Cardiac fibroblast (primary cell): ENCODE measurements around the gene TUBB4B.
A peak's percentile ranks its signal among the peaks of the same experiment; 100 is the strongest.

Experiments used
- DNase-seq, 2 donors: peaks; one replicate each; pipeline versions ENCODE4 v3.0.0 to v3.0.0-alpha.2; 2010; ENCODE audit warnings: low read depth in 2 of 2
- H3K4me3 ChIP-seq, 2 donors: replicated peaks in 1 of 2; 1 replicate in 1 of 2; 2 replicates in 1 of 2; pipeline ENCODE4 v1.5.1; 2011; ENCODE audit warnings: low read depth in 2 of 2, low read length in 2 of 2, mild to moderate bottlenecking in 2 of 2, moderate library complexity in 1 of 2
- CTCF ChIP-seq: IDR thresholded peaks from one replicate; pipeline ENCODE4 v1.5.1; 2011; ENCODE audit warnings: low read depth, mild to moderate bottlenecking, low read length, inconsistent platforms

The TUBB4B gene

GRCh38 chr9:137277329-137278041, 36.4 kb downstream of the TUBB4B start, which contains the start of gene TOR4A:
TSS of gene TOR4A (plus strand) at chr9:137277726. CDS start at chr9:137278690, 964 bp downstream.
- DNase-seq = peak; percentile 92 to 94
- no peak for TF ChIP-seq CTCF
- peak within 1 kb of the TSS; percentile 61 to 64 for H3K4me3 ChIP-seq

GRCh38 chr9:137278061-137278701, 37.1 kb downstream of the TUBB4B start:
- TF ChIP-seq CTCF = no peak
- H3K4me3 ChIP-seq = peak overlapping the region; percentile 61 to 64
- peak in 1 of 2 donors; percentile 38 for DNase-seq

- no peak for TF ChIP-seq CTCF
- peak overlapping the region; percentile 61 to 64 for H3K4me3 ChIP-seq
- no peak for DNase-seq
Observed at GRCh38 chr9:137278721-137279711, 37.9 kb downstream of the TUBB4B start.

GRCh38 chr9:137279741-137280473, 38.8 kb downstream of the TUBB4B start:
- DNase-seq = no peak
- no peak for TF ChIP-seq CTCF
- H3K4me3 ChIP-seq = no peak overlapping the region

GRCh38 chr9:137280474-137281344, 39.6 kb downstream of the TUBB4B start:
- TF ChIP-seq CTCF = peak; percentile 11
- peak in 1 of 2 donors; percentile 51 for DNase-seq
- H3K4me3 ChIP-seq = peak overlapping the region in 1 of 2 donors; percentile 19
